Pancreas (tissue), 10 donors: Measurements from ENCODE around the gene ATOX1. TPM values are rescaled to one million over a fixed set of nuclear protein-coding genes. Genes with fewer than 3 reads are reported as not detected.

ENCODE experiments used
- ATAC-seq, 4 donors: fragments of 200-7000 bp; cut with Tn5 transposase; one replicate each; pipeline versions ENCODE4 v1.8.0 to v1.9.1; 2020; ENCODE audit warnings: mild to moderate bottlenecking in 4 of 4, moderate library complexity in 4 of 4
- DNase-seq, 6 donors: peaks; one replicate each; pipeline ENCODE4 v3.0.0-alpha.2; 2020
- FAIRE-seq: peaks from 2 replicates; lab custom pipeline; 2012; peaks lifted over from hg19 to GRCh38; lab: Jason Lieb, UNC
- H3K27ac ChIP-seq, 4 donors: fragments of 200-600 bp; sonication (generic); 1 replicate in 3 of 4; 2 replicates in 1 of 4; pipeline versions ENCODE4 v1.5.0 to v1.8.0; 2020
- H3K27me3 ChIP-seq, 4 donors: fragments of 200-600 bp; one replicate each; pipeline ENCODE4 v1.8.0; 2021
- H3K36me3 ChIP-seq, 3 donors: fragments of 200-600 bp; sonication (generic) in 1 of 3; one replicate each; pipeline versions ENCODE4 v1.5.0 to v1.8.0; 2020 to 2021
- H3K4me1 ChIP-seq, 3 donors: fragments of 200-600 bp; one replicate each; pipeline ENCODE4 v1.8.0; 2021
- H3K4me3 ChIP-seq, 4 donors: fragments of 200-600 bp; sonication (generic) in 2 of 4; one replicate each; pipeline versions ENCODE4 v1.5.0 to v1.8.0; 2020 to 2021
- H3K9me3 ChIP-seq, 4 donors: fragments of 200-600 bp; one replicate each; pipeline ENCODE4 v1.8.0; 2021
- WGBS, 2 donors: extraction: QIAGEN DNeasy Blood & Tissue Kit; methylation state at CpG; one replicate each; pipeline ENCODE4 v1.1.7; 2013; 5-methylcytosine and 5-hydroxymethylcytosine counted together
- intact Hi-C, 3 donors: fragments of 100-400 bp; cut with DNase I; formaldehyde crosslinking; loops; one replicate each; pipeline versions ENCODE4 v1.11.1 to v1.14.2; 2022
- polyA plus RNA-seq, 2 donors: library from polyadenylated mRNA; stranded (reverse); fragments of 200-250 nt; gene quantifications; one replicate each; pipeline ENCODE4 v1.2.3, GENCODE V29; 2013
- total RNA-seq, 6 donors: library from RNA; stranded (reverse); fragmentation: NEBNext Ultra II Directional in 4 of 6; extraction: Animal tissue kit (Norgen Biotek cat#: 25700) in 4 of 6; gene quantifications; one replicate each; pipeline versions ENCODE4 v1.2.1 to v1.2.4, GENCODE V29; 2021 to 2023
- TF ChIP-seq, protein P1 (sequence below), 4 donors: fragments of 200-600 bp; sonication (generic) in 3 of 4; IDR thresholded peaks; one replicate each; pipeline versions ENCODE4 v1.5.0 to v1.8.0; 2021; ENCODE audit warnings: antibody characterized with exemption in 4 of 4
- donor health status: healthy with polysubstance abuse.
- donor health status: DM: no; HTN: no; CAD: no; lungs with moderate emphysema.
- donor health status: DM: no; HTN: no; CAD: no.
- donor health status: control.
- donor health status: control.
- donor health status: Bipolar disorder and iron deficiency.
- donor health status: DM: yes; HTN: yes; CAD: no.
- donor health status: DM: no; HTN: no; CAD: no.
- donor health status: DM: no; HTN: no; CAD: no.
- donor health status: DM: yes; HTN: yes; CAD: no.

Gene ATOX1
- total and polyA plus RNA-seq, 8 donors: 12.9 to 63.2 (median 23.2) TPM

DNA sequence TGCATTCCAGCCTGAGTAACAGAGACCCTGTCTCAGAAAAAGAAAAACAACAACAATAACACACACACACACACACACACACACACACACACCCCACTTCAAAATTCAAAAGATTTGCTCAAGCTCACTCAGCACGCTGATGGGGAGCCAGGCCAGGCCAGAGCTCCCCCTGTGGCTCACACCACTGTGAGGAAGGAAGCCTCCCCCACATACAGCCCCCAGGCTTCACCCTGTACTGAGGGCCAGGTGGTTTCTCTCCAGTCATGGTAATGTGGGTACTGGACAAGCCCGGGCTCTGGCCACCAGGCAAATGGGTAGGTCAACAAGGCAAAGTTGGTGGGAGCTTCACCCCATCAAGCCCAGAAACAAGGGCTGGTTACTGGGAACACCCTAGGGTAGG lies 19.0 kb downstream of the ATOX1 start:
- DNase-seq (no peak), ATAC-seq (no peak), FAIRE-seq (no peak)
- TF ChIP-seq, protein P1, sequence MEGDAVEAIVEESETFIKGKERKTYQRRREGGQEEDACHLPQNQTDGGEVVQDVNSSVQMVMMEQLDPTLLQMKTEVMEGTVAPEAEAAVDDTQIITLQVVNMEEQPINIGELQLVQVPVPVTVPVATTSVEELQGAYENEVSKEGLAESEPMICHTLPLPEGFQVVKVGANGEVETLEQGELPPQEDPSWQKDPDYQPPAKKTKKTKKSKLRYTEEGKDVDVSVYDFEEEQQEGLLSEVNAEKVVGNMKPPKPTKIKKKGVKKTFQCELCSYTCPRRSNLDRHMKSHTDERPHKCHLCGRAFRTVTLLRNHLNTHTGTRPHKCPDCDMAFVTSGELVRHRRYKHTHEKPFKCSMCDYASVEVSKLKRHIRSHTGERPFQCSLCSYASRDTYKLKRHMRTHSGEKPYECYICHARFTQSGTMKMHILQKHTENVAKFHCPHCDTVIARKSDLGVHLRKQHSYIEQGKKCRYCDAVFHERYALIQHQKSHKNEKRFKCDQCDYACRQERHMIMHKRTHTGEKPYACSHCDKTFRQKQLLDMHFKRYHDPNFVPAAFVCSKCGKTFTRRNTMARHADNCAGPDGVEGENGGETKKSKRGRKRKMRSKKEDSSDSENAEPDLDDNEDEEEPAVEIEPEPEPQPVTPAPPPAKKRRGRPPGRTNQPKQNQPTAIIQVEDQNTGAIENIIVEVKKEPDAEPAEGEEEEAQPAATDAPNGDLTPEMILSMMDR (IDR thresholded peaks at IDR 0.05): no peak
- Histone ChIP-seq H3K4me1 (no peaks in the 10 kb centered on the region), H3K4me3 (no peak overlapping the region), H3K9me3 (no peaks in the 10 kb centered on the region), H3K36me3 (peaks cover 0 to 6% (median 0%) of the 10 kb centered on the region in 3 donors), H3K27ac (no peak overlapping the region), H3K27me3 (no peaks in the 10 kb centered on the region)
- intact Hi-C loops: no loop called here
- WGBS, 2 donors: 81 to 91% methylated on average over 2 of the region's 2 CpGs

DNA sequence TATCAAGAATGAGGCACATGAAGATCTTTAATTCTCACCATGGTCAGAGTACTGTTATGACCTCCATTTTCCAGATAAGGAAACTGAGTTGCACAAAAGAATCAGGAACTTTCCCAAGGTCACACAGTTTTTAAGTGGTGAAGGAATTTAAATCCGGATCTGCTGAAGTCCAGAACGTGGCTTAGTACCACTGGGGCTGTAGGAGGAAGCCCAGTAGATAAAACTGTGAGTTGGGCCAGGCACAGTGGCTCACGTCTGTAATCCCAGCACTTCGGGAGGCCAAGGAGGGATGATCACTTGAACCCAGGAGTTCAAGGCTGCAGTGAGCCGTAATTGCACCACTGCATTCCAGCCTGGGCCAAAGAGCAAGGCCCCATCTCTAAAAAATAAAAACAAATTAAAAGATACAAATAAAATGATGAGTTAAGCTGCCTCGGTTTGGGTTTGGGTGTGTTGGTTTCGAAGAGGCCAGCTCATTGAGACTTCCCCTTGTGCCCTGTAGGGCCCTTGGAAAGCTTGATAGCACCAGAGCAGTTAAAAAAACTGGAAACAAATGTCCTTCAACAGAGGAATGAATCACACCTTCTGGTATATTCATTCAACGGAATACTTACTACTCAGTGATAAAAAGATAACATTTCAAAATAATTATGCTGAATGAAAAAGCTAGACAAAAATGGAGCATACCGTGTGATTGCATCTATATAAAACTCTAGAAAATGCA lies 20.1 kb downstream of the ATOX1 start:
- TF ChIP-seq, protein P1 (IDR thresholded peaks at IDR 0.05): no peak
- Histone ChIP-seq H3K27ac (no peak overlapping the region), H3K4me3 (no peak overlapping the region), H3K27me3 (no peaks in the 10 kb centered on the region), H3K9me3 (no peaks in the 10 kb centered on the region), H3K4me1 (no peaks in the 10 kb centered on the region), H3K36me3 (no peaks in the 10 kb centered on the region)
- DNase-seq: no peak
- intact Hi-C loops: no loop called here
- ATAC-seq: no peak
- WGBS, 2 donors: 59% methylated on average over 9 of the region's 9 CpGs
- no peak for FAIRE-seq

DNA sequence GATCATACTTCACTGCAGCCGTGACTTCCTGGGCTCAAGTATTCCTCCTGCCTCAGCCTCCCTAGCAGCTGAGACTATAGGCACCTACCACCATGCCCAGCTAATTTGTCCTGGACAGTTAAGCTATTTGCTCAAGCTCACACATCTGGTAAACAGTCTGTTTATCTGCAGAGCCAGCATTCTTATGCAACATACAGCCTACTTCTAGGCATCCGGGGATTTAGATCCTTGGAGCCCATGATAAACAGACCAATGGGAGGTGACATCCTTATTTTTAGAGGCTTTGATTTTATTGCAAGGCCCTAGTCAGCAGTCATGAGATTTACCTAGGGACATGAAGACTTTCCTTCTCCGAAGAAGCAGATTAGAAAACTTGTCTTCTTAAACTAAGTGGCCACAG lies 21.0 kb downstream of the ATOX1 start:
- Histone ChIP-seq H3K4me1 (no peaks in the 10 kb centered on the region), H3K27ac (no peak overlapping the region), H3K9me3 (no peaks in the 10 kb centered on the region), H3K27me3 (no peaks in the 10 kb centered on the region), H3K4me3 (no peak overlapping the region), H3K36me3 (no peaks in the 10 kb centered on the region)
- no peak for DNase-seq
- WGBS, 2 donors: 94 to 95% methylated on average over 3 of the region's 3 CpGs
- FAIRE-seq: no peak
- TF ChIP-seq, protein P1 (IDR thresholded peaks at IDR 0.05): no peak
- no peak for ATAC-seq
- intact Hi-C loops: no loop called here

DNA sequence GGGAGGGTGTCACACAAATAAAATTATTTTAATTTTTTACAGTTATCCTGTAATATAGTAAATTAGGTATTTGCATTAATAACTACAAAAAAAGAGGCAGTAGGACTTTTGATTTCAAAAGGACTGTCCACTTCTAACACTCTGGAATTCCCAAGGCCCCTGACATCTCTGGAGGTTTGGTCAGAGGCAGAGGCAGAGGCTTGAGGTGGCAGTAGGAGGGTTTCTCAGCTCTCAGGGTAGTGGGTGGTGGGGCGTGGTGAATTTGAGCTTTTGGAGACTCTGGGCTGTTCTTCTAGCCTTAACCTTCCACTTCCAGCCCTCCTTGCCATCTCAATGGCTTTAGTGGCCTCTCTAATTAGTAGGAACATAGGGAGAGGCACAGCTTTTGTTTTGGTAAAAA lies 22.8 kb downstream of the ATOX1 start:
- DNase-seq (no peak), ATAC-seq (no peak), FAIRE-seq (no peak)
- TF ChIP-seq, protein P1 (IDR thresholded peaks at IDR 0.05): no peak
- Histone ChIP-seq H3K4me3 (no peak overlapping the region), H3K4me1 (no peaks in the 10 kb centered on the region), H3K36me3 (no peaks in the 10 kb centered on the region), H3K27ac (no peak overlapping the region), H3K9me3 (no peaks in the 10 kb centered on the region), H3K27me3 (no peaks in the 10 kb centered on the region)
- intact Hi-C loops: no loop called here
- WGBS, 2 donors: 90 to 100% methylated on average over 1 of the region's 1 CpG

DNA sequence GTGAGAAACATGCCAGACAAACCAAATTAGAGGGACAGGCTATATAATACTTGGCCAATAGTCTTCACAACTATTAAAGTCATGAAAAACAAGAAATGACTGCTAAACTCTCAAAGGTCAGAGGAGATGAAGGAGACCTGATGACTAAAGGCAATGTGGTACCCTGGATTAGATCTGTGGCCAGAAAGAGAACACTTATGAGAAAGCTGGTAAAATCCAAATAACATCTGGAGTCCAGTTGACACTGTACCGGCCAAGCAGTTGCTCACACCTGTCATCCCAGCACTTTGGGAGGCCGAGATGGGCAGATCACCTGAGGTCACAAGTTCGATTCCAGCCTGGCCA lies 24.4 kb downstream of the ATOX1 start:
- no peak for FAIRE-seq

More for the DNA sequence above, 24.4 kb downstream of the ATOX1 start:
- Histone ChIP-seq H3K9me3 (no peaks in the 10 kb centered on the region), H3K36me3 (no peaks in the 10 kb centered on the region), H3K4me3 (no peak overlapping the region), H3K4me1 (no peaks in the 10 kb centered on the region), H3K27ac (no peak overlapping the region), H3K27me3 (no peaks in the 10 kb centered on the region)
- DNase-seq (no peak), ATAC-seq (no peak)
- TF ChIP-seq, protein P1 (IDR thresholded peaks at IDR 0.05): no peak
- intact Hi-C loops: no loop called here
- WGBS, 2 donors: 95 to 99% methylated on average over 3 of the region's 3 CpGs
